PC-3 (cell line): ENCODE measurements around the gene PPT2. TPM values are rescaled to one million over a fixed set of nuclear protein-coding genes. Genes with fewer than 3 reads are reported as not detected.

Experiments used
- ATAC-seq: fragments of 200-7000 bp; cut with Tn5 transposase; 2 replicates; pipeline ENCODE4 v1.9.1; 2020; ENCODE audit warnings: mild to moderate bottlenecking, moderate library complexity
- BruUV-seq: library from RNA; stranded (reverse); fragments of 400-500 nt; replicated peaks from 2 replicates; lab custom pipeline; 2021; lab: Mats Ljungman, UMichigan
- CTCF ChIA-PET: fragments of 300-600 bp; sonication (Branson Sonifier 250); formaldehyde crosslinking; loops from one replicate; lab custom pipeline; 2022; ENCODE audit warnings: antibody characterized with exemption; lab: Charles Lee
- POLR2A ChIA-PET: fragments of 300-600 bp; sonication (Branson Sonifier 250); formaldehyde crosslinking; loops from one replicate; lab custom pipeline; 2022; ENCODE audit warnings: antibody characterized with exemption; ENCODE audit not compliant: unreplicated experiment; lab: Charles Lee
- DNase-seq: peaks from one replicate; pipeline ENCODE4 v3.0.0-alpha.2; 2015
- H2AFZ ChIP-seq: fragments of 300-600 bp; sonication (generic); 2 replicates; pipeline ENCODE4 v1.6.0; 2016; ENCODE audit warnings: antibody characterized with exemption, low read length
- H3F3A ChIP-seq: fragments of 300-600 bp; sonication (generic); one replicate; pipeline ENCODE4 v1.6.0; 2017; ENCODE audit warnings: antibody characterized with exemption, low read length, control low read depth, mild to moderate bottlenecking; ENCODE audit not compliant: unreplicated experiment
- H3K27ac ChIP-seq: fragments of 300-600 bp; sonication (generic); 2 replicates; pipeline ENCODE4 v1.5.1; 2016; ENCODE audit warnings: mild to moderate bottlenecking, low read length
- H3K27me3 ChIP-seq: fragments of 300-600 bp; sonication (generic); 2 replicates; pipeline ENCODE4 v1.6.1; 2016; ENCODE audit warnings: low read length, mixed read lengths
- H3K36me3 ChIP-seq: fragments of 300-600 bp; sonication (generic); 2 replicates; pipeline ENCODE4 v1.6.1; 2016; ENCODE audit warnings: low read depth, mixed run types, low read length, mixed read lengths
- H3K4me1 ChIP-seq: fragments of 300-600 bp; sonication (generic); 2 replicates; pipeline ENCODE4 v1.5.1; 2016; ENCODE audit warnings: low read length; ENCODE audit not compliant: insufficient read depth
- H3K4me2 ChIP-seq: fragments of 300-600 bp; sonication (generic); 2 replicates; pipeline ENCODE4 v1.6.0; 2016; ENCODE audit warnings: low read length
- H3K4me3 ChIP-seq: fragments of 300-600 bp; sonication (generic); 2 replicates; pipeline ENCODE4 v1.5.1; 2016; ENCODE audit warnings: mild to moderate bottlenecking, low read length, mixed read lengths
- H3K79me2 ChIP-seq: fragments of 300-600 bp; sonication (generic); 2 replicates; pipeline ENCODE4 v1.6.1; 2017; ENCODE audit warnings: low read length, mixed read lengths
- H3K9ac ChIP-seq: fragments of 300-600 bp; sonication (generic); 2 replicates; pipeline ENCODE4 v1.6.0; 2016; ENCODE audit warnings: mild to moderate bottlenecking, low read length
- H3K9me2 ChIP-seq: fragments of 300-600 bp; sonication (generic); replicated peaks from 2 replicates; pipeline ENCODE4 v1.6.1; 2016; ENCODE audit warnings: mixed run types, low read length, mixed read lengths
- H3K9me3 ChIP-seq: fragments of 300-600 bp; sonication (generic); 2 replicates; pipeline ENCODE4 v1.6.1; 2016; ENCODE audit warnings: low read length, mixed read lengths
- H4K20me1 ChIP-seq: fragments of 300-600 bp; sonication (generic); 2 replicates; pipeline ENCODE4 v1.6.1; 2016; ENCODE audit warnings: low read length, mixed read lengths
- EZH2 ChIP-seq: fragments of 300-600 bp; sonication (generic); IDR thresholded peaks from one replicate; pipeline ENCODE4 v1.6.1; 2017; ENCODE audit warnings: antibody characterized with exemption, mild to moderate bottlenecking, low read length; ENCODE audit not compliant: unreplicated experiment
- EZH2phosphoT487 ChIP-seq: fragments of 300-600 bp; sonication (generic); IDR thresholded peaks from 2 replicates; pipeline ENCODE4 v1.6.1; 2018; ENCODE audit warnings: mild to moderate bottlenecking, antibody characterized with exemption, low read length, borderline replicate concordance
- intact Hi-C: fragments of 100-400 bp; cut with micrococcal nuclease; formaldehyde crosslinking; loops from 2 replicates; pipeline ENCODE4 v1.9.0; 2023
- total RNA-seq: library from RNA; depleted of rRNA; stranded (reverse); fragments of >200 nt; gene quantifications from 2 replicates; pipeline ENCODE4 v1.2.3, GENCODE V29; 2014
- TF ChIP-seq, protein P1 (sequence below): fragments of 300-600 bp; sonication (generic); conservative IDR thresholded peaks from 2 replicates; pipeline ENCODE4 v1.5.1; 2017; ENCODE audit warnings: antibody characterized with exemption, low read depth, mild to moderate bottlenecking, low read length

Gene PPT2
- total RNA-seq, 1 experiment from 2014 or later = 30.8 TPM

DNA sequence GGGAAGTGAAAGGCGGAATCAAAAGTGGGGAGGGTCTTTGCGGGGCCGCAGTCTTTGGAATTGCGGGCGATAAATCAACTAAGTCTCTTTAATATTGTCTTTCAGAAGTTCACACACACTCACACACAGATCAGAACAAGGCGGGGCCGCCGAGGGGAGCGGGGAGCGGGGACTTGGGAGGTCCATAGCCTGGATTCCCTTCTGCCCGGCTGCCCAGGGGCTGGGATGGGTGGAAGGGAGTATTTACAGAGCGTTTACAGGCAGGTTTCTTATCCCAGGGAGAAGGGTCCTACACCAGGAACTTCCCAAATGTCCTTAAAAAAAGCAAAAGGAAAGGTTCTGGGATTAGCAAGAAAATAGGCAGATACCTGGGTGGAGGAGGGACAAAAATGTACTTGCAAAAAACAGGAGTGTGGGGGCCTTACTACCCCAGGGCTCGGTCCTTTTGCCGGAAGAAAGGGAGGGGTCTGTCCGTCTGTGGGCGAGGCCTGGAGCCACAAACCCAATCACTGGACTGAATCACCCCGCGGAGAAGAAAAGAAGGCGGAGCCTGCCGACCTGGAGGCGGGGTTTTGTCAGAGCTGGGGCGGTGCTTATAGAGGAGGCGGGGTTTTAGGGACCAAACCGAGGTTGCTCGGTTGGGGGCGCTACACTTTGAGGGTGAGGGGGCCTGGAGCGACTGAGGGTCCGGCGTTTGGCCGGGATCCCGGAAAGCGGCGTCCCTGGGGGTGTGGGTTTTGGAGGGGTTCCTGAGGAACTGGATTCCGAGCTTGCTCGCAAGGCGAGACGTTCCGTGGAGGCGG is 5.5 kb upstream of the PPT2 start:
- Histone ChIP-seq H3K36me3 (no peaks in the 10 kb centered on the region), H3K27ac (no peak overlapping the region), H3K9me2 (no peaks in the 10 kb centered on the region), H3F3A (no peaks in the 10 kb centered on the region), H3K4me1 (peaks cover 7% of the 10 kb centered on the region), H3K4me2 (no peak overlapping the region), H3K9me3 (no peaks in the 10 kb centered on the region), H3K27me3 (no peaks in the 10 kb centered on the region), H3K9ac (no peak overlapping the region), H2AFZ (no peak overlapping the region), H4K20me1 (no peaks in the 10 kb centered on the region), H3K79me2 (no peaks in the 10 kb centered on the region), H3K4me3 (no peak overlapping the region)
- ChIA-PET CTCF (interaction anchor here (0.6 kb wide), 1 partner anchor 51 kb away, joined by 3 read pairs; no protein-coding TSS in a partner anchor), POLR2A (no interaction called here)
- no peak for ATAC-seq
- TF ChIP-seq EZH2 (no peak), EZH2phosphoT487 (no peak)
- TF ChIP-seq, protein P1, sequence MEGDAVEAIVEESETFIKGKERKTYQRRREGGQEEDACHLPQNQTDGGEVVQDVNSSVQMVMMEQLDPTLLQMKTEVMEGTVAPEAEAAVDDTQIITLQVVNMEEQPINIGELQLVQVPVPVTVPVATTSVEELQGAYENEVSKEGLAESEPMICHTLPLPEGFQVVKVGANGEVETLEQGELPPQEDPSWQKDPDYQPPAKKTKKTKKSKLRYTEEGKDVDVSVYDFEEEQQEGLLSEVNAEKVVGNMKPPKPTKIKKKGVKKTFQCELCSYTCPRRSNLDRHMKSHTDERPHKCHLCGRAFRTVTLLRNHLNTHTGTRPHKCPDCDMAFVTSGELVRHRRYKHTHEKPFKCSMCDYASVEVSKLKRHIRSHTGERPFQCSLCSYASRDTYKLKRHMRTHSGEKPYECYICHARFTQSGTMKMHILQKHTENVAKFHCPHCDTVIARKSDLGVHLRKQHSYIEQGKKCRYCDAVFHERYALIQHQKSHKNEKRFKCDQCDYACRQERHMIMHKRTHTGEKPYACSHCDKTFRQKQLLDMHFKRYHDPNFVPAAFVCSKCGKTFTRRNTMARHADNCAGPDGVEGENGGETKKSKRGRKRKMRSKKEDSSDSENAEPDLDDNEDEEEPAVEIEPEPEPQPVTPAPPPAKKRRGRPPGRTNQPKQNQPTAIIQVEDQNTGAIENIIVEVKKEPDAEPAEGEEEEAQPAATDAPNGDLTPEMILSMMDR = no peak
- intact Hi-C loops = no loop called here
- no peak for DNase-seq
- BruUV-seq = no TSS peak

- Histone ChIP-seq H3K4me2 (no peak overlapping the region), H3K36me3 (no peaks in the 10 kb centered on the region), H3K4me1 (peaks cover 7% of the 10 kb centered on the region), H3K9me2 (no peaks in the 10 kb centered on the region), H3K9me3 (no peaks in the 10 kb centered on the region), H3K9ac (no peak overlapping the region), H3F3A (no peaks in the 10 kb centered on the region), H3K27ac (no peak overlapping the region), H2AFZ (no peak overlapping the region), H3K4me3 (no peak overlapping the region), H3K79me2 (peaks cover 3% of the 10 kb centered on the region), H3K27me3 (no peaks in the 10 kb centered on the region), H4K20me1 (no peaks in the 10 kb centered on the region)
- no TSS peak for BruUV-seq
- ChIA-PET CTCF (interaction anchor here (0.6 kb wide), 1 partner anchor 51 kb away, joined by 3 read pairs; no protein-coding TSS in a partner anchor), POLR2A (no interaction called here)
- TF ChIP-seq, protein P1 = no peak
- no peak for TF ChIP-seq EZH2
- TF ChIP-seq EZH2phosphoT487 = no peak
- ATAC-seq (no peak), DNase-seq (no peak)
- intact Hi-C loops = no loop called here
Observed at GRCh38 chr6:32149092-32149755, 4.7 kb upstream of the PPT2 start.
